ENCODE results near the gene DDX42. TPM values are rescaled to one million over a fixed set of nuclear protein-coding genes. Genes with fewer than 3 reads are reported as not detected.
A peak's percentile ranks its signal among the peaks of the same experiment; 100 is the strongest.

The DDX42 gene
- 100 to 1,000 TPM in 2 of 4 donors, 10 to 100 TPM in 2; 82.0 to 136 (median 101) TPM for total RNA-seq
- polyA plus RNA-seq, result 10 to 100 TPM; 30.7 to 62.3 (median 40.8) TPM

- peak; percentile 80 for DNase-seq
- H3K9me3 ChIP-seq, result no peaks in the 10 kb centered on the region
- H3K27ac ChIP-seq, result peak within 1 kb of the TSS; percentile 97 to 99 (median 98)
- 0% methylated on average over 67 of the region's 67 CpGs for WGBS, 2 donors
- peaks cover 0 to 56% (median 43%) of the 10 kb centered on the region in 4 donors for H3K4me1 ChIP-seq
- no peaks in the 10 kb centered on the region for H3K27me3 ChIP-seq
- H3K4me3 ChIP-seq, result peak within 1 kb of the TSS; percentile 80 to 98 (median 92)
- intact Hi-C loops (cut with DNase I), result loop anchor here (2.0 kb wide), 1 partner anchor 68 kb away; the partner anchor contains the start of gene SMARCD2
- TF ChIP-seq POLR2AphosphoS5 (IDR thresholded peaks at IDR 0.05) (peak; percentile 20 to 84 (median 74)), EP300 (IDR thresholded peaks at IDR 0.05) (peak in 1 of 4 donors; percentile 44), POLR2A (IDR thresholded peaks at IDR 0.05) (peak in 1 of 2 donors; percentile 37), CTCF (IDR thresholded peaks at IDR 0.05) (no peak)
- H3K36me3 ChIP-seq, result peaks cover 0 to 19% (median 4%) of the 10 kb centered on the region in 4 donors
Measured at GRCh38 chr17:63774141-63774968, at the start of gene DDX42. DDX42 (plus strand) TSS chr17:63774170; CDS start chr17:63787050, 12,880 bp downstream.

GRCh38 chr17:63735691-63736090, 38.3 kb upstream of the DDX42 start:
- H3K36me3 ChIP-seq, result peaks cover 0 to 8% (median 0%) of the 10 kb centered on the region in 4 donors
- intact Hi-C loops (cut with DNase I), result no loop called here
- no peak for DNase-seq
- TF ChIP-seq CTCF (IDR thresholded peaks at IDR 0.05) (no peak), POLR2A (IDR thresholded peaks at IDR 0.05) (no peak), POLR2AphosphoS5 (IDR thresholded peaks at IDR 0.05) (no peak), EP300 (IDR thresholded peaks at IDR 0.05) (no peak)
- 94 to 95% methylated on average over 8 of the region's 8 CpGs for WGBS, 2 donors
- H3K4me3 ChIP-seq, result no peak overlapping the region
- no peaks in the 10 kb centered on the region for H3K27me3 ChIP-seq
- H3K4me1 ChIP-seq, result peaks cover 0 to 7% (median 7%) of the 10 kb centered on the region in 4 donors
- no peak overlapping the region for H3K27ac ChIP-seq
- no peaks in the 10 kb centered on the region for H3K9me3 ChIP-seq

- no peaks in the 10 kb centered on the region for H3K9me3 ChIP-seq
- peaks cover 0 to 9% (median 0%) of the 10 kb centered on the region in 4 donors for H3K36me3 ChIP-seq
- H3K4me3 ChIP-seq, result peak overlapping the region; percentile 58 to 96 (median 74)
- H3K4me1 ChIP-seq, result peaks cover 0 to 20% (median 13%) of the 10 kb centered on the region in 4 donors
- TF ChIP-seq CTCF (IDR thresholded peaks at IDR 0.05), result no peak
- TF ChIP-seq POLR2A (IDR thresholded peaks at IDR 0.05), result no peak
- no peak for TF ChIP-seq EP300 (IDR thresholded peaks at IDR 0.05)
- TF ChIP-seq POLR2AphosphoS5 (IDR thresholded peaks at IDR 0.05), result no peak
- no peak for DNase-seq
- intact Hi-C loops (cut with DNase I), result loop anchor here (2.0 to 5.0 kb wide), 2 partner anchors 38 to 118 kb away; partner anchors contain the start of genes LIMD2 and MAP3K3
- peak overlapping the region; percentile 91 to 97 (median 95) for H3K27ac ChIP-seq
- no peaks in the 10 kb centered on the region for H3K27me3 ChIP-seq
- WGBS, 2 donors, result 9 to 29% methylated on average over 12 of the region's 12 CpGs
Measured at GRCh38 chr17:63740464-63741142, 33.4 kb upstream of the DDX42 start.

- TF ChIP-seq POLR2A (IDR thresholded peaks at IDR 0.05) (no peak), POLR2AphosphoS5 (IDR thresholded peaks at IDR 0.05) (no peak), CTCF (IDR thresholded peaks at IDR 0.05) (no peak)
- H3K27ac ChIP-seq, result peak overlapping the region; percentile 91 to 97 (median 95)
- intact Hi-C loops (cut with DNase I), result loop anchor here (2.0 to 5.0 kb wide), 2 partner anchors 39 to 118 kb away; partner anchors contain the start of genes LIMD2 and MAP3K3
- peaks cover 0 to 20% (median 13%) of the 10 kb centered on the region in 4 donors for H3K4me1 ChIP-seq
- no peaks in the 10 kb centered on the region for H3K27me3 ChIP-seq
- H3K36me3 ChIP-seq, result peaks cover 0 to 14% (median 0%) of the 10 kb centered on the region in 4 donors
- no peak for DNase-seq
- H3K4me3 ChIP-seq, result peak overlapping the region; percentile 58 to 96 (median 74)
- no peaks in the 10 kb centered on the region for H3K9me3 ChIP-seq
- 0% methylated on average over 14 of the region's 14 CpGs for WGBS, 2 donors
Measured at GRCh38 chr17:63741143-63741407, 32.9 kb upstream of the DDX42 start.
